Psoas muscle (tissue), 8 donors: ENCODE results near the gene PTS. TPM values are rescaled to one million over a fixed set of nuclear protein-coding genes. Genes with fewer than 3 reads are reported as not detected.
"Not testable (repeated sequence)": the region's sequence is repeated elsewhere in the genome, so short reads cannot be mapped to it uniquely, and the experiment has no call there.

Experiments used
- ATAC-seq, 4 donors: fragments of 200-7000 bp; cut with Tn5 transposase; one replicate each; pipeline ENCODE4 v1.9.1; 2020; ENCODE audit warnings: moderate library complexity in 3 of 4, mild to moderate bottlenecking in 2 of 4
- DNase-seq, 2 donors: peaks; one replicate each; pipeline ENCODE4 v3.0.0-alpha.2; 2020
- H3K27ac ChIP-seq: fragments of 200-600 bp; one replicate; pipeline ENCODE4 v1.8.0; 2022
- H3K27me3 ChIP-seq, 3 donors: fragments of 200-600 bp in 1 of 3; one replicate each; pipeline versions ENCODE4 v1.6.1 to v1.8.0; 2013 to 2022; ENCODE audit warnings: low read length in 2 of 3, mild to moderate bottlenecking in 2 of 3, moderate library complexity in 1 of 3; ENCODE audit not compliant: insufficient read depth in 3 of 3
- H3K36me3 ChIP-seq, 2 donors: fragments of 200-600 bp in 1 of 2; one replicate each; pipeline versions ENCODE4 v1.6.1 to v1.8.0; 2013 to 2022; ENCODE audit warnings: low read depth in 1 of 2, mild to moderate bottlenecking in 1 of 2, moderate library complexity in 1 of 2; ENCODE audit not compliant: insufficient read depth in 1 of 2
- H3K4me1 ChIP-seq: fragments of 200-600 bp; one replicate; pipeline ENCODE4 v1.8.0; 2022
- H3K4me3 ChIP-seq: fragments of 200-600 bp; one replicate; pipeline ENCODE4 v1.8.0; 2022; ENCODE audit warnings: mild to moderate bottlenecking
- H3K9me3 ChIP-seq: fragments of 200-600 bp; one replicate; pipeline ENCODE4 v1.8.0; 2022
- CTCF ChIP-seq: fragments of 200-600 bp; IDR thresholded peaks from one replicate; pipeline ENCODE4 v1.8.0; 2022; ENCODE audit warnings: antibody characterized with exemption
- WGBS, 3 donors: extraction: QIAGEN DNeasy Blood & Tissue Kit; methylation state at CpG; one replicate each; pipeline versions ENCODE4 v1.1.6 to v1.1.7; 2013; 5-methylcytosine and 5-hydroxymethylcytosine counted together
- intact Hi-C, 2 donors: fragments of 100-400 bp; cut with DNase I; formaldehyde crosslinking; loops; one replicate each; pipeline versions ENCODE4 v1.11.0 to v1.14.2; 2022
- polyA plus RNA-seq, 3 donors: library from polyadenylated mRNA; stranded (reverse); fragments of 200-250 nt; gene quantifications; one replicate each; pipeline ENCODE4 v1.2.3, GENCODE V29; 2013
- total RNA-seq, 4 donors: library from RNA; stranded (reverse); fragmentation: NEBNext Ultra II Directional in 2 of 4; extraction: Animal tissue kit (Norgen Biotek cat#: 25700) in 2 of 4; gene quantifications; one replicate each; pipeline versions ENCODE4 v1.2.1 to v1.2.4, GENCODE V29; 2021 to 2023
- donor health status: healthy with polysubstance abuse.
- donor health status: DM: no; HTN: no; CAD: no; lungs with moderate emphysema.
- donor health status: Bipolar disorder and iron deficiency.
- donor health status: healthy.
- donor health status: DM: yes; HTN: yes; CAD: no.
- donor health status: DM: no; HTN: no; CAD: no.
- donor health status: DM: no; HTN: no; CAD: no.
- donor health status: DM: yes; HTN: yes; CAD: no.

The PTS gene
- total and polyA plus RNA-seq, 7 donors: 26.5 to 83.6 (median 47.8) TPM

- H3K27ac ChIP-seq: no peak overlapping the region
- WGBS, 3 donors: 61 to 65% (median 63%) methylated on average over 2 of the region's 2 CpGs
- intact Hi-C loops: no loop called here
- H3K36me3 ChIP-seq: peaks cover 0 to 41% of the 10 kb centered on the region in 2 donors
- H3K9me3 ChIP-seq: no peaks in the 10 kb centered on the region
- H3K4me3 ChIP-seq: no peak overlapping the region
- TF ChIP-seq CTCF: no peak
- no peaks in the 10 kb centered on the region for H3K27me3 ChIP-seq
- no peak for DNase-seq
- H3K4me1 ChIP-seq: peaks cover 10% of the 10 kb centered on the region
- ATAC-seq: no peak
These were observed 30.3 kb upstream of the PTS start for GRCh38 chr11:112195951-112196351.

GRCh38 chr11:112196519-112197087 lies 29.6 kb upstream of the PTS start:
- ATAC-seq: no peak
- no peaks in the 10 kb centered on the region for H3K9me3 ChIP-seq
- no peaks in the 10 kb centered on the region for H3K27me3 ChIP-seq
- H3K27ac ChIP-seq: no peak overlapping the region
- H3K36me3 ChIP-seq: peaks cover 0 to 46% of the 10 kb centered on the region in 2 donors
- 84 to 94% (median 85%) methylated on average over 2 of the region's 2 CpGs for WGBS, 3 donors
- no peak for DNase-seq
- H3K4me1 ChIP-seq: peaks cover 10% of the 10 kb centered on the region
- no peak overlapping the region for H3K4me3 ChIP-seq
- intact Hi-C loops: no loop called here
- no peak for TF ChIP-seq CTCF

GRCh38 chr11:112199101-112199500 lies 27.1 kb upstream of the PTS start:
- ATAC-seq, intact Hi-C loops, H3K27ac ChIP-seq, H3K27me3 ChIP-seq, H3K9me3 ChIP-seq, DNase-seq, H3K4me3 ChIP-seq, H3K4me1 ChIP-seq: not testable (repeated sequence)
- H3K36me3 ChIP-seq: peaks cover 0 to 69% of the 10 kb centered on the region in 2 donors
- 79 to 82% (median 81%) methylated on average over 4 of the region's 4 CpGs for WGBS, 3 donors

- WGBS, 3 donors: 33 to 55% (median 33%) methylated on average over 2 of the region's 2 CpGs
- DNase-seq (no peak), ATAC-seq (no peak)
- no peaks in the 10 kb centered on the region for H3K27me3 ChIP-seq
- no peak overlapping the region for H3K4me3 ChIP-seq
- H3K9me3 ChIP-seq: no peaks in the 10 kb centered on the region
- no peak overlapping the region for H3K27ac ChIP-seq
- H3K4me1 ChIP-seq: no peaks in the 10 kb centered on the region
- intact Hi-C loops: no loop called here
- peaks cover 0 to 78% of the 10 kb centered on the region in 2 donors for H3K36me3 ChIP-seq
- no peak for TF ChIP-seq CTCF
These were observed 26.0 kb upstream of the PTS start for GRCh38 chr11:112200252-112200651.

GRCh38 chr11:112206071-112206470 lies 20.2 kb upstream of the PTS start:
- no peaks in the 10 kb centered on the region for H3K27me3 ChIP-seq
- ATAC-seq (no peak), DNase-seq (no peak)
- intact Hi-C loops: no loop called here
- H3K27ac ChIP-seq: no peak overlapping the region
- H3K4me3 ChIP-seq: no peak overlapping the region
- peaks cover 0 to 52% of the 10 kb centered on the region in 2 donors for H3K36me3 ChIP-seq
- WGBS, 3 donors: 94 to 97% (median 95%) methylated on average over 21 to 23 of the region's 23 CpGs
- no peak for TF ChIP-seq CTCF
- H3K4me1 ChIP-seq: no peaks in the 10 kb centered on the region
- H3K9me3 ChIP-seq: no peaks in the 10 kb centered on the region
